Upper lobe of right lung (tissue), 1 donor: ENCODE measurements around the gene NCK2. TPM values are rescaled to one million over a fixed set of nuclear protein-coding genes. Genes with fewer than 3 reads are reported as not detected.
A peak's percentile ranks its signal among the peaks of the same experiment; 100 is the strongest.

Experiments
- ATAC-seq: fragments of 200-7000 bp; cut with Tn5 transposase; one replicate; pipeline ENCODE4 v1.9.1; 2020; ENCODE audit warnings: mild to moderate bottlenecking, moderate library complexity
- DNase-seq: peaks from one replicate; pipeline ENCODE4 v3.0.0-alpha.2; 2020
- H3K27ac ChIP-seq: fragments of 200-600 bp; one replicate; pipeline ENCODE4 v1.8.0; 2022
- H3K27me3 ChIP-seq: fragments of 200-600 bp; one replicate; pipeline ENCODE4 v1.8.0; 2022; ENCODE audit warnings: mild to moderate bottlenecking
- H3K36me3 ChIP-seq: fragments of 200-600 bp; one replicate; pipeline ENCODE4 v1.8.0; 2022
- H3K4me1 ChIP-seq: fragments of 200-600 bp; one replicate; pipeline ENCODE4 v1.8.0; 2022
- H3K4me3 ChIP-seq: fragments of 200-600 bp; one replicate; pipeline ENCODE4 v1.8.0; 2022; ENCODE audit warnings: mild to moderate bottlenecking
- H3K9me3 ChIP-seq: fragments of 200-600 bp; one replicate; pipeline ENCODE4 v1.8.0; 2022
- intact Hi-C: fragments of 100-400 bp; cut with DNase I; formaldehyde crosslinking; loops from one replicate; pipeline ENCODE4 v1.11.0; 2022
- total RNA-seq: library from RNA; stranded (reverse); fragmentation: NEBNext Ultra II Directional; extraction: Animal tissue kit (Norgen Biotek cat#: 25700); gene quantifications from one replicate; pipeline ENCODE4 v1.2.1, GENCODE V29; 2021
- TF ChIP-seq, protein P1 (sequence below): fragments of 200-600 bp; IDR thresholded peaks from one replicate; pipeline ENCODE4 v1.8.0; 2022; ENCODE audit warnings: antibody characterized with exemption
- donor health status: DM: no; HTN: yes; CAD: no; lungs with severe emphysema.

NCK2 gene
- total RNA-seq, 1 donor from 2014 or later: 49.7 TPM

DNA sequence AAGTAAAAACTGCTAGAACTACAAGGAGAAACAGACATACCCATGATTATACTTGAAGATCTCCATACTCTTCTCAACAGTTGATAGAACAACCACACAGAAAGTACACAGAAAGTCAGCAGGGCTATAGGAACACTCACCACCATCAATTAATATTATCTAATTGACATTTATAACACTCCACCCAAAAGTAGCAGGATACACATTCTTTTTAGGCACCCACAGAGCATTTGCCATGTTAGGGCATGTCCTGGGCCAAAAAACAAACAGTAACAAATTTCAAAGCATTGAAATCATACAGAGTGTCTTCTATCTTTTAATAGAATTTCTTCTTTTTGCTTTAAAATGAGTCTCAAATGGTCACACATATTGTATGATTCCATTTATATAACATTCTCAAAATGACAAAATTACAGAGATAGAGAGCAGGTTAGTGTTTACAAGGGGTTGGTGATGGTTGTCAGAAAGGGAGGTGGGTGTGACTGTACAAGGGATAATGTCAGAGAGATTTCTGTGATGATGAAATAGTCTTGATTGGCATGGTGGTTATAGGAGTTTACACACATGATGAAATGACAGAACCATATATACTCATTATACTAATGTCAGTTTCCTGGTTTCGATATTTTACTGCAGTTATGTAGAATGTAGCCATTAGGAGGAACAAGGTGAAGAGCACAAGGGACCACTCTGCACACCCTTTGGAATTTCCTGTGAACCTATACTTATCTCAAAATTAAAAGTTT, 82.8 kb downstream of the NCK2 start:
- no peak for DNase-seq
- TF ChIP-seq, protein P1, sequence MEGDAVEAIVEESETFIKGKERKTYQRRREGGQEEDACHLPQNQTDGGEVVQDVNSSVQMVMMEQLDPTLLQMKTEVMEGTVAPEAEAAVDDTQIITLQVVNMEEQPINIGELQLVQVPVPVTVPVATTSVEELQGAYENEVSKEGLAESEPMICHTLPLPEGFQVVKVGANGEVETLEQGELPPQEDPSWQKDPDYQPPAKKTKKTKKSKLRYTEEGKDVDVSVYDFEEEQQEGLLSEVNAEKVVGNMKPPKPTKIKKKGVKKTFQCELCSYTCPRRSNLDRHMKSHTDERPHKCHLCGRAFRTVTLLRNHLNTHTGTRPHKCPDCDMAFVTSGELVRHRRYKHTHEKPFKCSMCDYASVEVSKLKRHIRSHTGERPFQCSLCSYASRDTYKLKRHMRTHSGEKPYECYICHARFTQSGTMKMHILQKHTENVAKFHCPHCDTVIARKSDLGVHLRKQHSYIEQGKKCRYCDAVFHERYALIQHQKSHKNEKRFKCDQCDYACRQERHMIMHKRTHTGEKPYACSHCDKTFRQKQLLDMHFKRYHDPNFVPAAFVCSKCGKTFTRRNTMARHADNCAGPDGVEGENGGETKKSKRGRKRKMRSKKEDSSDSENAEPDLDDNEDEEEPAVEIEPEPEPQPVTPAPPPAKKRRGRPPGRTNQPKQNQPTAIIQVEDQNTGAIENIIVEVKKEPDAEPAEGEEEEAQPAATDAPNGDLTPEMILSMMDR: no peak
- peak; percentile 24 for ATAC-seq
- Histone ChIP-seq H3K9me3 (peaks cover 10% of the 10 kb centered on the region), H3K36me3 (no peaks in the 10 kb centered on the region), H3K4me1 (no peaks in the 10 kb centered on the region), H3K27me3 (no peaks in the 10 kb centered on the region), H3K4me3 (no peak overlapping the region), H3K27ac (no peak overlapping the region)
- intact Hi-C loops: no loop called here

DNA sequence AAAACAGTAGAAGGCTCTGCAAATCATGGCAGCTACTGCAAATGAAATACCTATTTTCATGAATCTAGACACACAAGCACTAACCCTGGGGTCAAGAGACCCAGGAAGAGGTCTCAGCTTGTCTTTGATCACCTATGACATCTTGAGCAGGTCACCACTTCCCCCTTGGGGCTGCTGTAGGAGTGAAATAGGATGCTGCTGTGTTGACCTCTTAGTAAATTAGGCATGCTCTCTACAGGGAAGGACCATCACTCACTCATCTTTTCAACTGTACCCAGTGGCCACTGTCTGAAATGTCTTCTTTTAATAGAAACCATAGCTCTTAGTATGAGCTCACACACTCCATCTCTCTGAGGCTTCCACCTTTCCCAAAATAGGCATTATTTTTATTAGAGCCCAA, 83.8 kb downstream of the NCK2 start:
- no peak for DNase-seq
- Histone ChIP-seq H3K4me1 (no peaks in the 10 kb centered on the region), H3K4me3 (no peak overlapping the region), H3K9me3 (peaks cover 12% of the 10 kb centered on the region), H3K36me3 (no peaks in the 10 kb centered on the region), H3K27me3 (no peaks in the 10 kb centered on the region), H3K27ac (no peak overlapping the region)
- TF ChIP-seq, protein P1: no peak
- no peak for ATAC-seq
- intact Hi-C loops: no loop called here

DNA sequence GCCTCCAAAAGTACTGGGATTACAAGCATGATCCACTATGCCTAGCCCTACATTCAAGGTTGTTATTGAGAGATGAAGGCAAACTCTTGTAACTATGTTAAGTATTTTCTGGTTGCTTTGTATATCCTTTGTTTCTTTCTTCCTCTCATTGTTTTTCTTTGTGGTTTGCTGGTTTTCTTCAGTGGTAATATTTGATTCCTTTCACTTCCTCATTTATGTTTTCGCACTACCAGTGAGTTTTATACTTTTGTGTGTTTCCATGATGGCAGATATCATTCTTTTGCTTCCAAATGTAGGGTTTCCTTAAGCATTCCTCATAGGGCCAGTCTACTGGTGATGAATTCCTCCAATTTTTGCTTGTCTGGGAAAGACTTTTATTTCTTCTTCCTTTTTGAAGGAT, 90.2 kb downstream of the NCK2 start:
- Histone ChIP-seq H3K36me3 (no peaks in the 10 kb centered on the region), H3K9me3 (peaks cover 26% of the 10 kb centered on the region), H3K4me1 (no peaks in the 10 kb centered on the region), H3K4me3 (no peak overlapping the region), H3K27ac (no peak overlapping the region), H3K27me3 (no peaks in the 10 kb centered on the region)
- TF ChIP-seq, protein P1: no peak
- ATAC-seq: no peak
- intact Hi-C loops: no loop called here
- no peak for DNase-seq

DNA sequence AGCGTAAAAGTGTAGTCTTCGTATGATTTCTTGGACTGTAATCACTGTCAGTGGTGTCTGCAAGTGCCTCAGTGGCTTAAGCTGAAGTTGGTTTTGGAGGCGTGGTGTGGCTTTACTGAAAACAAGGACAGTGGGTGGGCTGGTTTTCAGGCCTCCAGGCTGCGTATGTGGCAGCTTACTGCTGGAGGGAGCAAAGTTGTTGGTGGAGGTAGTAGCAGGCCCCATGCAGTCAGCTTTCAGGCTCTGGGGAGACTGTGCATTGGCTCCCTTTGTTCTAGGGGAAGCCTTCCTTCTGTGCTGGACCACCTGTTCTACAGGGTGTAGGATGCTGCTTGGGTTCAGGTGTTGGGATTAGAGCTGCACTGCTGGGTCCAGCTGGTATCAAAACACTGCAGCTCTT, 91.6 kb downstream of the NCK2 start:
- H3K27ac ChIP-seq: no peak overlapping the region
- no peaks in the 10 kb centered on the region for H3K36me3 ChIP-seq
- TF ChIP-seq, protein P1: no peak

DNA sequence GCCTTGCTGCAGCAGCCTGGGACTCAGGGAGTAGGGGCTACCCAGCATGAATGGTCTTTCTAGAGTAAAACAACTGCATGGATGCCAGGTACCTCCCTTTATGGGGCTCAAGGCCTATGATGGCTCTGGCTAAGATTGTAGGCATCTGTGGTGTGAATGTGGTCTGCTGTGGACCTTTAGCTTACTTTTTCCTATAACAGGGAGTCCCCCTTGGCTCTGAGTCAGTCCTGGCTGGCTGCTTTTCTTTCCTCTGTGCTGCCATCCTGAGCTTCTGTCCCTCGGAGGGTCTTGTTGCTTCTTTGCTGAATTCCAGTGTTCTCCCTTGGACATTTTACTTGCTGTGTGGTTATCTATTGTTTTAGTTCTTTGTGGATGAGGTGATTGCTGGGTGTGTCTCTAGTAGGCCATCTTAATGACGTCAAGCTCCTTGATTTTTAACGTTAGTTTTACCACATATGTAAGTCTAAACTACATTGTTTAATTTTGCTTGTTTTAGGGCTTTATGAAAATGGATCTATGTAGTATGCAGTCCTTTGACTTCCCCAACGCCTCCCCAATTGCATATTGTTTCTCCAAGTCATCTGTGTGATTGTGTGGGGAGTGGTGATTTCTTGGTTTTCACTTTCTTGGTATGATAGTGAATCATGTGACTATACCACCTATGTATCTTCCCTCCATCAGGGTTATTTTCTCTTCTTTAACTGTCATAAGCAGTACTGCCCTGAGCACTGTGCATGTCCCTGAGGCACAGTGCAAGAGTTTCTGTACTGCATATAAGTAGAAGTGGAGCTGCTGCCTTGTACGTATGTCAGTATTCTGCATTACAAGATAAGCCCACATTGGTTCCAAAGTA, 92.4 kb downstream of the NCK2 start:
- intact Hi-C loops: no loop called here
- DNase-seq: no peak
- no peak overlapping the region for H3K27ac ChIP-seq

More for the DNA sequence above, 91.6 kb downstream of the NCK2 start:
- intact Hi-C loops: no loop called here
- Histone ChIP-seq H3K4me1 (no peaks in the 10 kb centered on the region), H3K9me3 (peaks cover 26% of the 10 kb centered on the region), H3K4me3 (no peak overlapping the region), H3K27me3 (no peaks in the 10 kb centered on the region)
- ATAC-seq: peak; percentile 20
- no peak for DNase-seq

More for the DNA sequence above, 92.4 kb downstream of the NCK2 start:
- H3K4me3 ChIP-seq: no peak overlapping the region
- H3K36me3 ChIP-seq: no peaks in the 10 kb centered on the region
- H3K9me3 ChIP-seq: peaks cover 21% of the 10 kb centered on the region
- no peaks in the 10 kb centered on the region for H3K27me3 ChIP-seq
- TF ChIP-seq, protein P1: no peak
- ATAC-seq: no peak
- no peaks in the 10 kb centered on the region for H3K4me1 ChIP-seq
